Left ventricle myocardium inferior (tissue), 1 donor: ENCODE measurements around the gene AREL1. TPM values are rescaled to one million over a fixed set of nuclear protein-coding genes. Genes with fewer than 3 reads are reported as not detected.
A peak's percentile ranks its signal among the peaks of the same experiment; 100 is the strongest.

Experiments
- DNase-seq: peaks from one replicate; pipeline ENCODE4 v3.0.0-alpha.2; 2020
- H3K27ac ChIP-seq: fragments of 200-600 bp; replicated peaks from 2 replicates; pipeline ENCODE4 v1.8.0; 2021
- H3K27me3 ChIP-seq: fragments of 200-600 bp; 2 replicates; pipeline ENCODE4 v1.8.0; 2021; ENCODE audit warnings: low read depth
- H3K36me3 ChIP-seq: fragments of 200-600 bp; 2 replicates; pipeline ENCODE4 v1.8.0; 2021
- H3K4me1 ChIP-seq: fragments of 200-600 bp; 2 replicates; pipeline ENCODE4 v1.8.0; 2021
- H3K4me3 ChIP-seq: fragments of 200-600 bp; 2 replicates; pipeline ENCODE4 v1.8.0; 2021; ENCODE audit warnings: mild to moderate bottlenecking, moderate library complexity
- H3K9me3 ChIP-seq: fragments of 200-600 bp; replicated peaks from 2 replicates; pipeline ENCODE4 v1.8.0; 2021
- CTCF ChIP-seq: fragments of 200-600 bp; IDR thresholded peaks from 2 replicates; pipeline ENCODE4 v1.8.0; 2021; ENCODE audit warnings: antibody characterized with exemption, mild to moderate bottlenecking, borderline replicate concordance
- intact Hi-C: fragments of 100-400 bp; cut with micrococcal nuclease; formaldehyde crosslinking; loops from one replicate; pipeline ENCODE4 v1.11.0; 2022
- total RNA-seq: library from RNA; stranded (reverse); fragmentation: NEBNext Ultra II Directional; extraction: Animal tissue kit (Norgen Biotek cat#: 25700); gene quantifications from one replicate; pipeline ENCODE4 v1.2.1, GENCODE V29; 2021
- donor health status: DM: no; HTN: yes; CAD: no; lungs with severe emphysema.

AREL1 gene
- total RNA-seq, 1 donor from 2014 or later, result 23.7 TPM

- H3K4me3 ChIP-seq, result no peak overlapping the region
- DNase-seq, result no peak
- no peaks in the 10 kb centered on the region for H3K36me3 ChIP-seq
- peak overlapping the region; percentile 69 for H3K27ac ChIP-seq
- no peaks in the 10 kb centered on the region for H3K9me3 ChIP-seq
- H3K4me1 ChIP-seq, result peaks cover 29% of the 10 kb centered on the region
- TF ChIP-seq CTCF, result no peak
- no peaks in the 10 kb centered on the region for H3K27me3 ChIP-seq
- intact Hi-C loops, result no loop called here
Measured at GRCh38 chr14:74636424-74637177, 76.3 kb downstream of the AREL1 start.

DNA sequence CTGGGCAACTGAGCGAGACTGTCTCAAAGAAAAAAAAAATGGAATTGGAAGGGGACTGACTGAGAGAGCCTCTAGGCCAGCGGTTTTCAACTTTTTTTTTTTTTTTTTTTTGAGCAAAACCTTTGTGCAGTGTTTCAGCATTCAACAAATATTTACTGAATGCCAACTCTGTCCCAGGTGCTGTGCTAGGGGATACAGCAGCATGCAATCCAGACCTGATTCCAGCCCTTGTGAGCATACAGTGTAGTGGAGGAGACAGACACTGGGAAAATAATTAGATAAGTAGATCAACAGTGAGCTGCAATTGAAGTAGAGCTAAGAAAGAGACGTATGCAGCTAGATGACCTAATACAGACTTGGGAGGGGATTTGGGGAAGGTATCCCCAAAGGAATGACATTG, 77.0 kb downstream of the AREL1 start:
- H3K4me3 ChIP-seq, result no peak overlapping the region
- no peak for TF ChIP-seq CTCF
- H3K9me3 ChIP-seq, result no peaks in the 10 kb centered on the region
- peaks cover 36% of the 10 kb centered on the region for H3K4me1 ChIP-seq
- H3K36me3 ChIP-seq, result no peaks in the 10 kb centered on the region
- peak overlapping the region; percentile 43 for H3K27ac ChIP-seq
- no peak for DNase-seq
- intact Hi-C loops, result no loop called here
- H3K27me3 ChIP-seq, result no peaks in the 10 kb centered on the region

DNA sequence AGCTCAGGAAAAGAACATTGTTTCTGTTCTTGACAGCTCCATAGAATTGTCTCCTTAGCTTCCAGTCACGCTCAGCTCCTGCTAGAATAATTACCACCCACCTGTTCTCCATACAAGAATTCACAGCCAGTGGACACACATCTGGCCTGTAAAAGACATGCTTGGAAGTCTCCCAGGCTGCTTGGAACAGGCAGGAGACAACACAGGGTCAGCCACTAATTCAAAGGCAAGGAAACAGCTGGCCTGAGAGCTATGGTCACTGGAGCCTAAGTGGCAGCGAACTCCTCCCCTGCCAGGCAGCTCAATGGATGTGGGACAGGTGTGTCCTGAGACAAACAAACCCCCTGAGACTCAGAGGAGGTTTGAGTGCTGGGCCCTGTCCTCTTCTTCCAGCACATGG, 77.9 kb downstream of the AREL1 start:
- Histone ChIP-seq H3K36me3 (no peaks in the 10 kb centered on the region), H3K4me3 (no peak overlapping the region), H3K4me1 (peaks cover 36% of the 10 kb centered on the region), H3K27me3 (no peaks in the 10 kb centered on the region), H3K9me3 (no peaks in the 10 kb centered on the region), H3K27ac (peak overlapping the region; percentile 43)
- intact Hi-C loops, result no loop called here
- no peak for TF ChIP-seq CTCF
- DNase-seq, result no peak

DNA sequence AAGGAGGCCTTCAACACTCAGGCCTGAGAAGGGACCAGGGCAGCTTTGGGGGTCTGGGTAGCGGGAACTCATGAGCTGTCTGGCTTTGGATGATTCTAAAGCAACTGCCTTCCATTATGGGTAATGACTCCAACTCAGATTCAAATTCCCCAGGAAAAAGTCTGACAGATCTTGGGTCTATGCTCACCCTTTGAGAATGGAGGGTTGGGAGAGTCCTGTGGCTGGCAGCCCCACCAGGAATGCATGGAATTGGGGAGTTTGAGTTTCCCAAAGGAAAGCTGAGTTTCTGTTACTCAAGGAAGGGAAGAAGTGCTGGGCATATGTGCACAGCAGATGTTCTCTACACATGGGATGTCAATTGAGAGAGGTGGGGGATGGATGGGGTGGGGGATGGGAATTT, 78.4 kb downstream of the AREL1 start:
- intact Hi-C loops, result no loop called here
- H3K36me3 ChIP-seq, result no peaks in the 10 kb centered on the region
- H3K4me3 ChIP-seq, result no peak overlapping the region
- H3K9me3 ChIP-seq, result no peaks in the 10 kb centered on the region
- DNase-seq, result no peak
- H3K4me1 ChIP-seq, result peaks cover 36% of the 10 kb centered on the region
- H3K27ac ChIP-seq, result peak overlapping the region; percentile 43
- no peaks in the 10 kb centered on the region for H3K27me3 ChIP-seq
- TF ChIP-seq CTCF, result no peak

DNA sequence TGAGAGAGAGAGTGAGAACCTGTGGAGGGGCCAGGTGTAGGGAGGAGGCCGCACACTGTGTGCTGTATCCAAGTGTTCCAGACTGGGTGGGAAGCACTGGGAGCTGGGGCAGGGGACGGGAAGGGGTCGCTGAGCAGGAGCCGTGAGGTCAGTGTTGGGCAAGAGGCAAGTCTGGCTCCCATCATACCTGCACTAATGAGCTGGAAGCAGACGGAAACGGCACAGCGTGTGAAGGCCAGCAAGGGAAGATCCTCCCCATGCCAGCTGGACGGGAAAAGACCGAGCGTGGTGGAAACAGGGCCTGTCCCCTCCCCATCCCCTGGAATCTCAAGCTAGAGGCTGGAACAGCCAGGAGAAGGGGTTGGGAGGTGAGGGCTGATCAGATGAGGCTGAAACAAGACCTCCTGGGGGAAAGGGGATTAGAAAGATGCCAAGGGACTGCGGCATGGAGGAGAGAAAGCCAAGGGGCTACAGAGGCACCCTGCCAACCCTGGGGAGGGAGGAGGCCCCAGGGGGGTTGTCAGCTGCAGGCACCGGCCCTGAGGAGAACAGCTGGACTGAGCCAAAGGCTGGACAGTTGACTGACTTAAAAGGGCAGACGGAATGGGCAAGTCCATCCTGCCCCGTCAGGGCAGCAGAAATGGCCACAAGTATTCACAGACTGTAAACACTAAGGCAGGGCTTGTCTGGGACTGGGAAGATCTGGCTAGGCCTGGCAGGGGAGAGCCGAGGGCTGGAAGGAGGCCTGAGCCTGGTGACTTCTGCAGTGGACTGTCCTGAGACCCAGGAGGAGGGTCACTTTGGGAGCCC, 81.8 kb downstream of the AREL1 start:
- H3K27me3 ChIP-seq, result no peaks in the 10 kb centered on the region
- H3K4me1 ChIP-seq, result peaks cover 21% of the 10 kb centered on the region

More for the DNA sequence above, 81.8 kb downstream of the AREL1 start:
- no peak overlapping the region for H3K4me3 ChIP-seq
- no peaks in the 10 kb centered on the region for H3K9me3 ChIP-seq
- intact Hi-C loops, result no loop called here
- TF ChIP-seq CTCF, result no peak
- no peaks in the 10 kb centered on the region for H3K36me3 ChIP-seq
- DNase-seq, result no peak
- peak overlapping the region; percentile 19 for H3K27ac ChIP-seq
